Panc1 (cell line): Measurements from ENCODE around the gene KAZN. TPM values are rescaled to one million over a fixed set of nuclear protein-coding genes. Genes with fewer than 3 reads are reported as not detected.

ENCODE experiments used
- ATAC-seq: fragments of 200-7000 bp; cut with Tn5 transposase; 2 replicates; pipeline ENCODE4 v1.9.1; 2020; ENCODE audit warnings: mild to moderate bottlenecking, moderate library complexity
- BruUV-seq: library from RNA; stranded (reverse); fragments of 400-500 nt; replicated peaks from 2 replicates; lab custom pipeline; 2021; lab: Mats Ljungman, UMichigan
- CTCF ChIA-PET: fragments of 300-600 bp; sonication (Branson Sonifier 250); formaldehyde crosslinking; loops from one replicate; lab custom pipeline; 2022; ENCODE audit warnings: antibody characterized with exemption; lab: Charles Lee
- POLR2A ChIA-PET: fragments of 300-600 bp; sonication (Branson Sonifier 250); formaldehyde crosslinking; loops from one replicate; lab custom pipeline; 2022; ENCODE audit warnings: antibody characterized with exemption; lab: Charles Lee
- DNase-seq: peaks from one replicate; pipeline ENCODE4 v3.0.0-alpha.2; 2010; ENCODE audit warnings: low read depth, low spot score
- H3K27ac ChIP-seq: 2 replicates; pipeline ENCODE4 v1.5.1; 2011; ENCODE audit warnings: mild to moderate bottlenecking, low read length, inconsistent platforms
- H3K27me3 ChIP-seq: fragments of 200-500 bp; sonication (Bioruptor generic); 2 replicates; pipeline ENCODE4 v1.6.0; 2014; ENCODE audit warnings: low read length, inconsistent platforms; ENCODE audit not compliant: control insufficient read depth, insufficient read depth
- H3K36me3 ChIP-seq: fragments of 200-500 bp; sonication (Bioruptor generic); 2 replicates; pipeline ENCODE4 v1.5.1; 2014; ENCODE audit warnings: inconsistent platforms, mild to moderate bottlenecking, low read length, moderate library complexity; ENCODE audit not compliant: control insufficient read depth, insufficient read depth
- H3K4me1 ChIP-seq: 2 replicates; pipeline ENCODE4 v1.5.1; 2011; ENCODE audit warnings: inconsistent platforms, mild to moderate bottlenecking, low read length, moderate library complexity; ENCODE audit not compliant: control insufficient read depth, insufficient read depth
- H3K4me3 ChIP-seq, 2 experiments: 2 replicates each; pipeline ENCODE4 v1.5.1; 2011 to 2012; ENCODE audit warnings: low read depth in 2 of 2, low read length in 2 of 2, mild to moderate bottlenecking in 2 of 2, inconsistent platforms in 1 of 2, moderate library complexity in 1 of 2
- H3K9me3 ChIP-seq: fragments of 200-500 bp; sonication (Bioruptor generic); 2 replicates; pipeline ENCODE4 v1.5.1; 2014; ENCODE audit warnings: low read depth, mild to moderate bottlenecking, inconsistent platforms, low read length, moderate library complexity; ENCODE audit not compliant: control insufficient read depth, insufficient read depth
- CTCF ChIP-seq: fragments of 450-650 bp; IDR thresholded peaks from 2 replicates; pipeline ENCODE4 v1.5.1; 2017; ENCODE audit warnings: mild to moderate bottlenecking
- REST ChIP-seq, 2 experiments: IDR thresholded peaks; 2 replicates each; pipeline ENCODE4 v1.6.1; 2011 to 2012; ENCODE audit warnings: low read depth in 2 of 2, control low read depth in 1 of 2, low read length in 1 of 2, mild to moderate bottlenecking in 1 of 2, moderate library complexity in 1 of 2; ENCODE audit not compliant: insufficient read depth in 1 of 2
- SIN3A ChIP-seq: IDR thresholded peaks from 2 replicates; pipeline ENCODE4 v1.6.1; 2012; ENCODE audit warnings: low read depth, mild to moderate bottlenecking, low read length, moderate library complexity, borderline replicate concordance; ENCODE audit not compliant: insufficient read depth
- in situ Hi-C: cut with HindIII; loops from 2 replicates; pipeline ENCODE4 v1.10.0; 2016; ENCODE audit warnings: low sequenced_read_pairs, low pct_unique_long_range_greater_than_20kb
- intact Hi-C: fragments of 100-400 bp; cut with micrococcal nuclease; formaldehyde crosslinking; loops from one replicate; pipeline ENCODE4 v1.10.0; 2022; ENCODE audit not compliant: unreplicated experiment
- total RNA-seq: library from RNA; stranded (reverse); gene quantifications from one replicate; pipeline ENCODE4 v1.2.1, GENCODE V29; 2021; ENCODE audit not compliant: unreplicated experiment

KAZN gene
- total RNA-seq, 1 experiment from 2014 or later, result 6.6 TPM

GRCh38 chr1:15100880-15101760 is 502.6 kb downstream of the KAZN start:
- ATAC-seq, result no peak
- peaks cover 4% of the 10 kb centered on the region; the same call in 1 of the 2 replicates for H3K9me3 ChIP-seq
- no peak for DNase-seq
- no TSS peak for BruUV-seq
- TF ChIP-seq SIN3A (no peak), REST (IDR thresholded peaks at IDR 0.05; ENCODE audit: insufficient read depth in 1 of 2, low read depth in 2 of 2, low read length in 1 of 2) (no peak)
- CTCF ChIA-PET, result no interaction called here
- in situ Hi-C loops (no loop called here), intact Hi-C loops (loop anchor here (1.0 to 2.0 kb wide), 2 partner anchors 20 to 39 kb away; no protein-coding TSS in a partner anchor)
- no peak overlapping the region for H3K27ac ChIP-seq
- 0 out of 2 replicates have a peak, but pooled peaks cover 3% of the 10 kb centered on the region for H3K4me1 ChIP-seq
- no peaks in the 10 kb centered on the region for H3K36me3 ChIP-seq
- peaks cover 2% of the 10 kb centered on the region for H3K27me3 ChIP-seq
- POLR2A ChIA-PET, result no interaction called here
- no peak overlapping the region for H3K4me3 ChIP-seq

- 0 out of 2 replicates have a peak, but pooled peaks cover 3% of the 10 kb centered on the region for H3K4me1 ChIP-seq
- H3K9me3 ChIP-seq, result peaks cover 4% of the 10 kb centered on the region; the same call in 1 of the 2 replicates
- CTCF ChIA-PET, result interaction anchor here (0.6 kb wide), 3 partner anchors 87 to 264 kb away, joined by 3 read pairs; no protein-coding TSS in a partner anchor
- TF ChIP-seq REST (IDR thresholded peaks at IDR 0.05; ENCODE audit: insufficient read depth in 1 of 2, low read depth in 2 of 2, low read length in 1 of 2) (no peak), CTCF (no peak)
- DNase-seq (no peak), ATAC-seq (no peak)
- POLR2A ChIA-PET, result interaction anchor here (0.8 kb wide), 1 partner anchor 56 kb away, joined by 10 read pairs; no protein-coding TSS in a partner anchor
- BruUV-seq, result no TSS peak
- intact Hi-C loops (loop anchor here (2.0 kb wide), 1 partner anchor 21 kb away; no protein-coding TSS in a partner anchor), in situ Hi-C loops (no loop called here)
- no peak overlapping the region for H3K4me3 ChIP-seq
- no peak overlapping the region for H3K27ac ChIP-seq
- H3K36me3 ChIP-seq, result no peaks in the 10 kb centered on the region
- peaks cover 2% of the 10 kb centered on the region for H3K27me3 ChIP-seq
These were observed 503.3 kb downstream of the KAZN start for GRCh38 chr1:15101801-15102200.
